ENCODE data around the gene TIMM50.
"Not testable (repeated sequence)": the region's sequence is repeated elsewhere in the genome, so short reads cannot be mapped to it uniquely, and the experiment has no call there.

TIMM50 gene

GRCh38 chr19:39480337-39481228 lies at the start of gene TIMM50:
TSS of gene TIMM50 (plus strand) at chr19:39480838. CDS start at chr19:39480854, 16 bp downstream.
- DNase-seq (ENCODE audit: low read depth in 2 of 2) = peak; percentile 98 to 99

GRCh38 chr19:39432677-39433025 lies 48.0 kb upstream of the TIMM50 start:
- DNase-seq (ENCODE audit: low read depth in 2 of 2) = no peak

- DNase-seq (ENCODE audit: low read depth in 2 of 2) = no peak
Observed at GRCh38 chr19:39433480-39434079, 47.1 kb upstream of the TIMM50 start.

GRCh38 chr19:39434123-39435076 lies 46.2 kb upstream of the TIMM50 start:
- DNase-seq (ENCODE audit: low read depth in 2 of 2) = no peak

- DNase-seq (ENCODE audit: low read depth in 2 of 2) = peak; percentile 99 to 100
Observed at GRCh38 chr19:39435499-39436349, 44.9 kb upstream of the TIMM50 start, which contains the start of gene RPS16. TSS of gene RPS16 (minus strand) at chr19:39435949. CDS start at chr19:39435895, 54 bp downstream.

GRCh38 chr19:39436350-39436716 lies 44.3 kb upstream of the TIMM50 start:
- no peak for DNase-seq (ENCODE audit: low read depth in 2 of 2)

GRCh38 chr19:39438270-39438934 lies 42.2 kb upstream of the TIMM50 start:
- no peak for DNase-seq (ENCODE audit: low read depth in 2 of 2)

- no peak for DNase-seq (ENCODE audit: low read depth in 2 of 2)
Observed at GRCh38 chr19:39444598-39445195, 35.9 kb upstream of the TIMM50 start.

GRCh38 chr19:39445196-39446111 lies 35.2 kb upstream of the TIMM50 start, which contains the start of gene SUPT5H:
TSS of gene SUPT5H (plus strand) at chr19:39445582. CDS start at chr19:39445891, 309 bp downstream.
- peak; percentile 93 to 95 for DNase-seq (ENCODE audit: low read depth in 2 of 2)

- no peak for DNase-seq (ENCODE audit: low read depth in 2 of 2)
Observed at GRCh38 chr19:39446365-39447084, 34.1 kb upstream of the TIMM50 start.

- peak in 1 of 2 donors; percentile 23 for DNase-seq (ENCODE audit: low read depth in 2 of 2)
Observed at GRCh38 chr19:39448271-39448670, 32.4 kb upstream of the TIMM50 start.

- no peak for DNase-seq (ENCODE audit: low read depth in 2 of 2)
Observed at GRCh38 chr19:39449116-39449797, 31.4 kb upstream of the TIMM50 start.

- not testable (repeated sequence) for DNase-seq (ENCODE audit: low read depth in 2 of 2)
Observed at GRCh38 chr19:39451257-39451656, 29.4 kb upstream of the TIMM50 start.

- DNase-seq (ENCODE audit: low read depth in 2 of 2) = no peak
Observed at GRCh38 chr19:39463403-39463802, 17.2 kb upstream of the TIMM50 start.

- no peak for DNase-seq (ENCODE audit: low read depth in 2 of 2)
Observed at GRCh38 chr19:39465956-39466747, 14.5 kb upstream of the TIMM50 start.

- DNase-seq (ENCODE audit: low read depth in 2 of 2) = no peak
Observed at GRCh38 chr19:39467941-39468340, 12.7 kb upstream of the TIMM50 start.

- no peak for DNase-seq (ENCODE audit: low read depth in 2 of 2)
Observed at GRCh38 chr19:39469036-39469435, 11.6 kb upstream of the TIMM50 start.

Measured in stimulated activated CD8-positive, alpha-beta memory T cell treated with anti-CD3 and anti-CD28 coated beads, Interleukin-2, amount 100 ng/mL, for 48 hours (primary cell).